ENCODE results near the gene SLC26A11. TPM values are rescaled to one million over a fixed set of nuclear protein-coding genes. Genes with fewer than 3 reads are reported as not detected.

SLC26A11 gene
- total RNA-seq, 4 donors from 2014 or later = 13.2 to 24.7 (median 17.0) TPM

- Histone ChIP-seq H3K27ac (no peak overlapping the region), H3K4me1 (no peaks in the 10 kb centered on the region), H3K9me3 (peaks cover 7 to 11% of the 10 kb centered on the region in 2 donors), H3K4me3 (no peak overlapping the region), H3K36me3 (peaks cover 0 to 12% (median 1%) of the 10 kb centered on the region in 4 donors), H3K27me3 (no peaks in the 10 kb centered on the region)
- 88 to 100% methylated on average over 1 to 11 of the region's 11 CpGs for WGBS, 2 donors (ENCODE audit: low coverage in 1 of 2)
- in situ Hi-C loops (cut with MboI; ENCODE audit: low pct_ligation_motif_present in 1 of 4, low pct_unique_long_range_greater_than_20kb in 1 of 4, low sequenced_read_pairs in 3 of 4) (loop anchor here in 1 of 4 donors (25.0 kb wide), 1 partner anchor 140 kb away; no protein-coding TSS in a partner anchor), intact Hi-C loops (cut with DNase I; ENCODE audit: low total_unique reads) (no loop called here)
- DNase-seq = no peak
- no peak for TF ChIP-seq EP300 (IDR thresholded peaks at IDR 0.05; ENCODE audit: low read depth)
- no peak for TF ChIP-seq POLR2A (IDR thresholded peaks at IDR 0.05)
- TF ChIP-seq POLR2AphosphoS5 (IDR thresholded peaks at IDR 0.05) = no peak
- no peak for TF ChIP-seq CTCF (IDR thresholded peaks at IDR 0.05)
These were observed 7.4 kb downstream of the SLC26A11 start for GRCh38 chr17:80227666-80228065.

GRCh38 chr17:80228477-80228876 is 8.2 kb downstream of the SLC26A11 start:
- TF ChIP-seq POLR2AphosphoS5 (IDR thresholded peaks at IDR 0.05) = no peak
- no peak for TF ChIP-seq CTCF (IDR thresholded peaks at IDR 0.05)
- TF ChIP-seq EP300 (IDR thresholded peaks at IDR 0.05; ENCODE audit: low read depth) = no peak
- Histone ChIP-seq H3K9me3 (peaks cover 14 to 20% of the 10 kb centered on the region in 2 donors), H3K4me1 (no peaks in the 10 kb centered on the region), H3K36me3 (peaks cover 0 to 18% (median 3%) of the 10 kb centered on the region in 4 donors), H3K4me3 (no peak overlapping the region), H3K27me3 (no peaks in the 10 kb centered on the region), H3K27ac (no peak overlapping the region)
- no peak for DNase-seq
- in situ Hi-C loops (cut with MboI; ENCODE audit: low pct_ligation_motif_present in 1 of 4, low pct_unique_long_range_greater_than_20kb in 1 of 4, low sequenced_read_pairs in 3 of 4) = loop anchor here in 1 of 4 donors (25.0 kb wide), 1 partner anchor 141 kb away; no protein-coding TSS in a partner anchor
- intact Hi-C loops (cut with DNase I; ENCODE audit: low total_unique reads) = no loop called here
- 86% methylated on average over 14 of the region's 14 CpGs; no CpG with 5 or more reads in 1 of the 2 donors for WGBS, 2 donors (ENCODE audit: low coverage in 1 of 2)

GRCh38 chr17:80229011-80229410 is 8.8 kb downstream of the SLC26A11 start:
- peaks cover 14 to 22% of the 10 kb centered on the region in 2 donors for H3K9me3 ChIP-seq
- in situ Hi-C loops (cut with MboI; ENCODE audit: low pct_ligation_motif_present in 1 of 4, low pct_unique_long_range_greater_than_20kb in 1 of 4, low sequenced_read_pairs in 3 of 4) (loop anchor here in 1 of 4 donors (25.0 kb wide), 1 partner anchor 142 kb away; no protein-coding TSS in a partner anchor), intact Hi-C loops (cut with DNase I; ENCODE audit: low total_unique reads) (no loop called here)
- H3K27me3 ChIP-seq = no peaks in the 10 kb centered on the region
- no peak overlapping the region for H3K4me3 ChIP-seq
- H3K27ac ChIP-seq = no peak overlapping the region
- H3K36me3 ChIP-seq = peaks cover 0 to 18% (median 3%) of the 10 kb centered on the region in 4 donors
- H3K4me1 ChIP-seq = no peaks in the 10 kb centered on the region
- DNase-seq = no peak
- TF ChIP-seq EP300 (IDR thresholded peaks at IDR 0.05; ENCODE audit: low read depth) (no peak), POLR2AphosphoS5 (IDR thresholded peaks at IDR 0.05) (no peak), POLR2A (IDR thresholded peaks at IDR 0.05) (no peak), CTCF (IDR thresholded peaks at IDR 0.05) (no peak)
- WGBS, 2 donors (ENCODE audit: low coverage in 1 of 2) = 86 to 100% methylated on average over 1 to 4 of the region's 4 CpGs

- Histone ChIP-seq H3K27me3 (no peaks in the 10 kb centered on the region), H3K36me3 (peaks cover 0 to 18% (median 5%) of the 10 kb centered on the region in 4 donors), H3K4me1 (no peaks in the 10 kb centered on the region), H3K9me3 (peaks cover 14 to 22% of the 10 kb centered on the region in 2 donors), H3K27ac (no peak overlapping the region), H3K4me3 (no peak overlapping the region)
- intact Hi-C loops (cut with DNase I; ENCODE audit: low total_unique reads) (no loop called here), in situ Hi-C loops (cut with MboI; ENCODE audit: low pct_ligation_motif_present in 1 of 4, low pct_unique_long_range_greater_than_20kb in 1 of 4, low sequenced_read_pairs in 3 of 4) (loop anchor here in 1 of 4 donors (25.0 kb wide), 1 partner anchor 145 kb away; no protein-coding TSS in a partner anchor)
- no peak for DNase-seq
- 93 to 100% methylated on average over 1 of the region's 1 CpG for WGBS, 2 donors (ENCODE audit: low coverage in 1 of 2)
- TF ChIP-seq CTCF (IDR thresholded peaks at IDR 0.05) (no peak), POLR2A (IDR thresholded peaks at IDR 0.05) (no peak), POLR2AphosphoS5 (IDR thresholded peaks at IDR 0.05) (no peak), EP300 (IDR thresholded peaks at IDR 0.05; ENCODE audit: low read depth) (no peak)
These were observed 12.2 kb downstream of the SLC26A11 start for GRCh38 chr17:80232438-80232837.

Measured in transverse colon (tissue), 4 donors.